Left ventricle myocardium inferior (tissue), 1 donor: ENCODE data around the gene MYBPHL. TPM values are rescaled to one million over a fixed set of nuclear protein-coding genes. Genes with fewer than 3 reads are reported as not detected.

Source experiments
- DNase-seq: peaks from one replicate; pipeline ENCODE4 v3.0.0-alpha.2; 2020
- H3K27ac ChIP-seq: fragments of 200-600 bp; replicated peaks from 2 replicates; pipeline ENCODE4 v1.8.0; 2021
- H3K27me3 ChIP-seq: fragments of 200-600 bp; 2 replicates; pipeline ENCODE4 v1.8.0; 2021; ENCODE audit warnings: low read depth
- H3K36me3 ChIP-seq: fragments of 200-600 bp; 2 replicates; pipeline ENCODE4 v1.8.0; 2021
- H3K4me1 ChIP-seq: fragments of 200-600 bp; 2 replicates; pipeline ENCODE4 v1.8.0; 2021
- H3K4me3 ChIP-seq: fragments of 200-600 bp; 2 replicates; pipeline ENCODE4 v1.8.0; 2021; ENCODE audit warnings: mild to moderate bottlenecking, moderate library complexity
- H3K9me3 ChIP-seq: fragments of 200-600 bp; replicated peaks from 2 replicates; pipeline ENCODE4 v1.8.0; 2021
- CTCF ChIP-seq: fragments of 200-600 bp; IDR thresholded peaks from 2 replicates; pipeline ENCODE4 v1.8.0; 2021; ENCODE audit warnings: antibody characterized with exemption, mild to moderate bottlenecking, borderline replicate concordance
- intact Hi-C: fragments of 100-400 bp; cut with micrococcal nuclease; formaldehyde crosslinking; loops from one replicate; pipeline ENCODE4 v1.11.0; 2022
- total RNA-seq: library from RNA; stranded (reverse); fragmentation: NEBNext Ultra II Directional; extraction: Animal tissue kit (Norgen Biotek cat#: 25700); gene quantifications from one replicate; pipeline ENCODE4 v1.2.1, GENCODE V29; 2021
- donor health status: DM: no; HTN: yes; CAD: no; lungs with severe emphysema.

Gene MYBPHL
- total RNA-seq, 1 donor from 2014 or later, result 0.22 TPM

GRCh38 chr1:109315288-109315687, 8.5 kb upstream of the MYBPHL start:
- Histone ChIP-seq H3K4me1 (no peaks in the 10 kb centered on the region), H3K27me3 (no peaks in the 10 kb centered on the region), H3K27ac (no peak overlapping the region), H3K36me3 (peaks cover 91% of the 10 kb centered on the region), H3K9me3 (no peaks in the 10 kb centered on the region), H3K4me3 (no peak overlapping the region)
- no peak for TF ChIP-seq CTCF
- DNase-seq, result no peak
- intact Hi-C loops, result no loop called here

GRCh38 chr1:109314795-109315194, 8.0 kb upstream of the MYBPHL start:
- no peak overlapping the region for H3K27ac ChIP-seq
- H3K27me3 ChIP-seq, result no peaks in the 10 kb centered on the region
- peaks cover 86% of the 10 kb centered on the region for H3K36me3 ChIP-seq
- no peaks in the 10 kb centered on the region for H3K4me1 ChIP-seq
- DNase-seq, result no peak
- H3K4me3 ChIP-seq, result no peak overlapping the region
- intact Hi-C loops, result no loop called here
- TF ChIP-seq CTCF, result no peak
- H3K9me3 ChIP-seq, result no peaks in the 10 kb centered on the region

DNA sequence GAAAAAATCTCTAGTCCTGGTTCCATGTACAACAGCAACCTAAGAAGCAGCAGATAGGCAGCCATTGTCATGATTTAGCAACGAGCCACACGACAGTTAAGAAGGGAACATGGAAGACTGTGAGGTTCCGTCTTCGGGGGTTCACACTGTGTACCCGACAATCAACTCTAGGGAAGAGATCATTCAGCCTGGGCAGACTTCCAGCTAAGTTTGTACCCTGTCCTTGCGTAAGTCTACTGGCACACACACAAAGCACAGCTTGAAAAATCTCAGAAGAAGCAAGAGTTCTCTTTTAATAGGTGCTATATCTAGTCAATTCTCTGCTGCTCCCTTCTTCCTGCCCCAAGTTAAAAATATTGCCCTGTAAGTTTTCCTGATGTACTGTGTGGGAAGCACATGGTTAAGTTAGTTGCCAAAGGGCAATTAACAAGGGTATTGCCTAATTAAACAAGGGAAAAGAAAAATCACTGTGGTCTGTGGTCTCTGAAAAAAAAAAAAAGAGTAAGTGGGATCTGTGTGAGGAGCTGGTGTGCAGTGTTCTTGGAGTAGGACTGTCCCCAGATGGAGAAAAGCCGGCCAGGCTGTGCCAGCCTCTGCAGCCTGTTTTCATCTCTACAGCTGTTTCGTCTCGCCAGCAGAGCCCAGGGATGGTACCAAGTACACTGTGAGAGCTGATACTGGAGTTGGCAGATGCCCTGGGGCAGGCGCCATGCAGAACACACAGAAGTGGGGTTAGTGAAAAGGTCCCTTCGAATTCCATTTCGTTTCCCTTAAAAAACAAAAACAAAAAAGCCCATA, 6.4 kb upstream of the MYBPHL start:
- no peaks in the 10 kb centered on the region for H3K9me3 ChIP-seq
- no peak for DNase-seq
- TF ChIP-seq CTCF, result no peak
- H3K27ac ChIP-seq, result no peak overlapping the region
- H3K4me3 ChIP-seq, result no peak overlapping the region
- H3K36me3 ChIP-seq, result peaks cover 75% of the 10 kb centered on the region
- H3K27me3 ChIP-seq, result no peaks in the 10 kb centered on the region
- intact Hi-C loops, result no loop called here
- H3K4me1 ChIP-seq, result peaks cover 7% of the 10 kb centered on the region

DNA sequence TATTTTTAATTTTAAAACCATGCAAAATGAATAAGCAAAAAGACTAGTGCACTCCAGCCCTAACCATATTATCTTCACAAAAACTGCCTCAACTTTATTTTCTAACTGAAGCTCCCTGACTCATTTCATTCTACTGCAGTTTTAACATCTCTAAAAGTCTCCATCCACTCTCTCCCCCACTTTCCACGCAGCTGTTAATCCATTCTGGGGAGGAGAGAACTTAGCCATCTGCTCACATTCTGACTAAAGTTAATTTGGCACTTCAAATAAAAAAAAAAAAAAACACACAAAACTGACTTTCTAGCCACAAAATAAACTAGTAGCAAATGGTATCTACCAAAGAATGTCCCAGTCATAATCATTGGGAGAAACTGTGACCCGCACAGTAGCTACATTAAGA, 5.4 kb upstream of the MYBPHL start:
- Histone ChIP-seq H3K9me3 (no peaks in the 10 kb centered on the region), H3K27ac (no peak overlapping the region), H3K36me3 (peaks cover 65% of the 10 kb centered on the region), H3K4me1 (peaks cover 16% of the 10 kb centered on the region), H3K4me3 (no peak overlapping the region), H3K27me3 (no peaks in the 10 kb centered on the region)
- TF ChIP-seq CTCF, result no peak
- DNase-seq, result no peak
- intact Hi-C loops, result no loop called here

DNA sequence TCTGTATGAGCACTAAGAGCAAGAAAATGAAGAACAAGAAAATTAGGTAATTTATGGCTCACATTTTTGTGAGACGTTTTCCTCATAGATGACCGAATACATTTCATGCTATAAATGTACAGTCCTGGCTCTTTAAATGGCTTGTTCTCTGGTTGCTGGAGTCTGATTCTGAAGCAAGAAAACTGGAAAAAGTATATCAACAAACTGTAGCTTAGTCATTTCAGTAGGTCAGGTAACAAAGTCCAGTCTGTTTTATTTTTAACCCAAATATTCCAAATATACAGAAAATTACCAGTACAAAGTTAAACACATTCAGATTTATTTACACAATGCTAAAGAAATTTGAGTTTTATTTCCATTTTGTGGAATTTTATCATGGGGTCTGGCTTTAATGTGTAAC, 2.5 kb upstream of the MYBPHL start:
- TF ChIP-seq CTCF, result no peak
- H3K27me3 ChIP-seq, result no peaks in the 10 kb centered on the region
- no peak for DNase-seq
- no peak overlapping the region for H3K27ac ChIP-seq
- peaks cover 45% of the 10 kb centered on the region for H3K4me1 ChIP-seq
- peaks cover 37% of the 10 kb centered on the region for H3K36me3 ChIP-seq
- H3K9me3 ChIP-seq, result no peaks in the 10 kb centered on the region
- no peak overlapping the region for H3K4me3 ChIP-seq
- intact Hi-C loops, result no loop called here
